Right ventricle myocardium inferior (tissue), 1 donor: ENCODE data around the gene PAN2. TPM values are rescaled to one million over a fixed set of nuclear protein-coding genes. Genes with fewer than 3 reads are reported as not detected.
"Not testable (repeated sequence)": the region's sequence is repeated elsewhere in the genome, so short reads cannot be mapped to it uniquely, and the experiment has no call there.

Source experiments
- ATAC-seq: fragments of 200-7000 bp; cut with Tn5 transposase; one replicate; pipeline ENCODE4 v1.9.1; 2020; ENCODE audit warnings: mild to moderate bottlenecking, moderate library complexity
- DNase-seq: peaks from one replicate; pipeline ENCODE4 v3.0.0; 2021; ENCODE audit errors: missing footprints
- intact Hi-C: fragments of 100-400 bp; cut with DNase I; formaldehyde crosslinking; loops from one replicate; pipeline ENCODE4 v1.11.0; 2022
- total RNA-seq: library from RNA; stranded (reverse); fragmentation: NEBNext Ultra II Directional; extraction: Animal tissue kit (Norgen Biotek cat#: 25700); gene quantifications from one replicate; pipeline ENCODE4 v1.2.1, GENCODE V29; 2021
- donor health status: DM: no; HTN: yes; CAD: no; lungs with severe emphysema.

The PAN2 gene
- total RNA-seq, 1 donor from 2014 or later = 45.1 TPM

GRCh38 chr12:56286044-56286830 is 47.6 kb downstream of the PAN2 start:
- intact Hi-C loops = no loop called here
- ATAC-seq = no peak
- DNase-seq = no peak

GRCh38 chr12:56284263-56284662 is 49.5 kb downstream of the PAN2 start:
- intact Hi-C loops, DNase-seq, ATAC-seq: not testable (repeated sequence)

- ATAC-seq (no peak), DNase-seq (no peak)
- intact Hi-C loops = no loop called here
Measured at GRCh38 chr12:56282579-56282978, 51.2 kb downstream of the PAN2 start.

- intact Hi-C loops = no loop called here
- no peak for DNase-seq
- ATAC-seq = no peak
Measured at GRCh38 chr12:56282030-56282429, 51.8 kb downstream of the PAN2 start.

- DNase-seq (no peak), ATAC-seq (no peak)
- intact Hi-C loops = no loop called here
Measured at GRCh38 chr12:56280849-56281248, 53.0 kb downstream of the PAN2 start.

GRCh38 chr12:56278905-56279304 is 54.9 kb downstream of the PAN2 start:
- intact Hi-C loops = no loop called here
- DNase-seq = no peak
- ATAC-seq = no peak

- DNase-seq = no peak
Measured at GRCh38 chr12:56274299-56274698, 59.5 kb downstream of the PAN2 start.

GRCh38 chr12:56272468-56272867 is 61.3 kb downstream of the PAN2 start:
- ATAC-seq, intact Hi-C loops, DNase-seq: not testable (repeated sequence)

More at GRCh38 chr12:56274299-56274698, 59.5 kb downstream of the PAN2 start:
- intact Hi-C loops = no loop called here
- ATAC-seq = no peak

GRCh38 chr12:56271031-56271430 is 62.8 kb downstream of the PAN2 start:
- intact Hi-C loops = no loop called here
- no peak for DNase-seq
- peak; percentile 51 for ATAC-seq

GRCh38 chr12:56267443-56268071 is 66.2 kb downstream of the PAN2 start:
- DNase-seq (no peak), ATAC-seq (peak; percentile 45)
- intact Hi-C loops = loop anchor here (2.0 kb wide), 1 partner anchor 33 kb away; the partner anchor contains the start of gene CS

GRCh38 chr12:56266693-56267442 is 66.9 kb downstream of the PAN2 start, which contains the start of gene COQ10A:
Gene COQ10A, plus strand, starts transcription at chr12:56266942. Its CDS starts 177 bp downstream, at chr12:56267119.
- peak; percentile 95 for ATAC-seq

More at GRCh38 chr12:56266693-56267442, 66.9 kb downstream of the PAN2 start, which contains the start of gene COQ10A:
- intact Hi-C loops = loop anchor here (2.0 kb wide), 1 partner anchor 34 kb away; the partner anchor contains the start of gene CS
- DNase-seq = peak; percentile 94

Other genes starting within 250 kb of the PAN2 start
- 69.7 TPM for gene PA2G4, start 229.4 kb downstream of the PAN2 start, total RNA-seq
- 2,099 TPM for gene RPL41, start 217.4 kb downstream of the PAN2 start, total RNA-seq
- gene ZC3H10, start 215.7 kb downstream of the PAN2 start, total RNA-seq = 7.3 TPM
- 33.6 TPM for gene ESYT1, start 205.7 kb downstream of the PAN2 start, total RNA-seq
- gene MYL6B, start 181.4 kb downstream of the PAN2 start, total RNA-seq = 45.8 TPM
- 673 TPM for gene MYL6, start 175.6 kb downstream of the PAN2 start, total RNA-seq
- gene SMARCC2, start 144.5 kb downstream of the PAN2 start, total RNA-seq = 68.8 TPM
- 53.8 TPM for gene RNF41, start 112.1 kb downstream of the PAN2 start, total RNA-seq
- 22.2 TPM for gene NABP2, start 109.7 kb downstream of the PAN2 start, total RNA-seq
- gene SLC39A5, start 103.9 kb downstream of the PAN2 start, total RNA-seq = not detected
- 23.9 TPM for gene ANKRD52, start 75.6 kb downstream of the PAN2 start, total RNA-seq
- 130 TPM for gene COQ10A, start 67.1 kb downstream of the PAN2 start, total RNA-seq
- 799 TPM for gene CS, start 33.7 kb downstream of the PAN2 start, total RNA-seq
- 36.5 TPM for gene CNPY2, start 18.0 kb downstream of the PAN2 start, total RNA-seq
- not detected for gene IL23A, start 4.9 kb upstream of the PAN2 start, total RNA-seq
- 31.6 TPM for gene STAT2, start 26.1 kb upstream of the PAN2 start, total RNA-seq
- not detected for gene APOF, start 28.9 kb upstream of the PAN2 start, total RNA-seq
- 3.2 TPM for gene TIMELESS, start 115.4 kb upstream of the PAN2 start, total RNA-seq
- gene MIP, start 120.7 kb upstream of the PAN2 start, total RNA-seq = not detected
- gene SPRYD4, start 134.6 kb upstream of the PAN2 start, total RNA-seq = 3.1 TPM
- gene GLS2, start 154.2 kb upstream of the PAN2 start, total RNA-seq = 0.76 TPM
- gene RBMS2, start 187.8 kb upstream of the PAN2 start, total RNA-seq = 30.2 TPM